ENCODE results near the gene SRBD1. TPM values are rescaled to one million over a fixed set of nuclear protein-coding genes. Genes with fewer than 3 reads are reported as not detected.

The SRBD1 gene
- total and polyA plus RNA-seq, 2 experiments from 2014 or later, result 27.4 to 46.3 TPM

GRCh38 chr2:45443012-45443411 lies 168.1 kb downstream of the SRBD1 start:
- Mint-ChIP-seq H3K36me3 (ENCODE audit: low read depth) (peaks cover 3% of the 10 kb centered on the region; the same call in 2 of the 3 replicates), H3K4me1 (no peaks in the 10 kb centered on the region; the same call in 2 of the 3 replicates), H3K27me3 (ENCODE audit: insufficient read depth, low read depth, poor library complexity) (peaks cover 2% of the 10 kb centered on the region), H3K4me3 (no peak overlapping the region), H3K9me3 (no peaks in the 10 kb centered on the region), H3K27ac (peak overlapping the region; percentile 26; the same call in 1 of the 2 replicates)
- ATAC-seq, result no peak
- Histone ChIP-seq H3K79me2 (replicated peaks; ENCODE audit: insufficient read depth) (no peaks in the 10 kb centered on the region), H3F3A (replicated peaks; ENCODE audit: low read depth) (no peaks in the 10 kb centered on the region), H3K4me3 (no peak overlapping the region), H3K27ac (ENCODE audit: low read depth) (no peak overlapping the region), H3K27me3 (ENCODE audit: insufficient read depth) (no peaks in the 10 kb centered on the region), H2AFZ (no peak overlapping the region), H4K20me1 (replicated peaks; ENCODE audit: insufficient read depth) (no peaks in the 10 kb centered on the region), H3K4me2 (no peak overlapping the region), H3K4me1 (ENCODE audit: insufficient read depth) (no peaks in the 10 kb centered on the region), H3K36me3 (ENCODE audit: insufficient read depth) (no peaks in the 10 kb centered on the region), H3K9me2 (ENCODE audit: insufficient read depth) (no peaks in the 10 kb centered on the region)
- TF ChIP-seq CREB1 (CRISPR knock-in tag; IDR thresholded peaks at IDR 0.05; ENCODE audit: low read depth), result no peak
- TF ChIP-seq STAT1 (IDR thresholded peaks at IDR 0.05; ENCODE audit: unreplicated experiment), result no peak
- no peak for TF ChIP-seq ZNF462 (CRISPR knock-in tag; IDR thresholded peaks at IDR 0.05)
- TF ChIP-seq CTCF (conservative IDR thresholded peaks at IDR 0.05; ENCODE audit: low read depth in 2 of 2), result no peak
- no peak for TF ChIP-seq REST (IDR thresholded peaks at IDR 0.05; ENCODE audit: unreplicated experiment)
- TF ChIP-seq EZH2 (IDR thresholded peaks at IDR 0.05; ENCODE audit: low read depth, unreplicated experiment), result no peak
- TF ChIP-seq ZNF114 (CRISPR knock-in tag; IDR thresholded peaks at IDR 0.05), result no peak
- TF ChIP-seq JUNB (IDR thresholded peaks at IDR 0.05; ENCODE audit: unreplicated experiment), result no peak
- TF ChIP-seq ETS1 (IDR thresholded peaks at IDR 0.05), result no peak
- no peak for DNase-seq (ENCODE audit: low spot score)
